HEK293 (cell line): ENCODE data around the gene PRDM5.

Experiments
- GFI1B ChIP-seq: fragments of 450-650 bp; formaldehyde crosslinking; IDR thresholded peaks from 2 replicates; pipeline ENCODE4 v1.5.1; 2016; ENCODE audit warnings: missing biosample characterization, missing genetic modification characterization
- YY1 ChIP-seq: fragments of 450-650 bp; formaldehyde crosslinking; IDR thresholded peaks from 2 replicates; pipeline ENCODE4 v1.5.1; 2018; ENCODE audit warnings: missing biosample characterization, missing genetic modification characterization
- ZBTB21 ChIP-seq: fragments of 450-650 bp; formaldehyde crosslinking; IDR thresholded peaks from 2 replicates; pipeline ENCODE4 v1.5.1; 2017; ENCODE audit warnings: missing biosample characterization, missing genetic modification characterization
- ZBTB7A ChIP-seq: fragments of 450-650 bp; formaldehyde crosslinking; IDR thresholded peaks from 2 replicates; pipeline ENCODE4 v1.5.1; 2016; ENCODE audit warnings: low read depth, missing biosample characterization, missing genetic modification characterization
- ZNF174 ChIP-seq: fragments of 450-650 bp; formaldehyde crosslinking; IDR thresholded peaks from 2 replicates; pipeline ENCODE4 v1.5.0; 2017; ENCODE audit warnings: missing biosample characterization, mild to moderate bottlenecking, missing genetic modification characterization
- ZNF777 ChIP-seq: fragments of 450-650 bp; formaldehyde crosslinking; IDR thresholded peaks from 2 replicates; pipeline ENCODE4 v1.5.1; 2017; ENCODE audit warnings: missing biosample characterization, missing genetic modification characterization, borderline replicate concordance
- TF ChIP-seq, protein P1 (sequence below): fragments of 450-650 bp; formaldehyde crosslinking; IDR thresholded peaks from 2 replicates; pipeline ENCODE4 v1.5.1; 2016; ENCODE audit warnings: missing biosample characterization, missing genetic modification characterization

DNA sequence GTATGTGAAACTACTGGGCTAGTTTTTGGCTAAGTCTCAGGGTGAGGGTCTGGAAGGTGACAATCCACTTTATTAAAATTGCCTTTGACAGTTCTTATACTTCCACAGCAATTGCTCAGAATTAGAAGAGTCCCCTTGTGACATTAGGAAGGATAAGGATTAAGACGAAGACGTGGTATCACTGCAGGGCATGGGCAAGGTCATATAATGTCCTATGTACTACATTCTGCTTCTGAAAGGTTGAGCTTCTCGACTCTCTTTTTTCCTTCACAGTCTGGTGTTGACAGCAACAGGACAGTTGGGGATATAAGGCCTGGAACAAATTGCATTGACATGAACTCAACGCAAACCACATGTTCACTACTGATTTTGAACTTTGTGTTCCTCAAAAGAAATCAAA lies 40.9 kb upstream of the PRDM5 start:
- TF ChIP-seq ZBTB21 (tag by site-specific recombination): no peak
- TF ChIP-seq ZBTB7A (tag by site-specific recombination): no peak
- TF ChIP-seq, protein P1, sequence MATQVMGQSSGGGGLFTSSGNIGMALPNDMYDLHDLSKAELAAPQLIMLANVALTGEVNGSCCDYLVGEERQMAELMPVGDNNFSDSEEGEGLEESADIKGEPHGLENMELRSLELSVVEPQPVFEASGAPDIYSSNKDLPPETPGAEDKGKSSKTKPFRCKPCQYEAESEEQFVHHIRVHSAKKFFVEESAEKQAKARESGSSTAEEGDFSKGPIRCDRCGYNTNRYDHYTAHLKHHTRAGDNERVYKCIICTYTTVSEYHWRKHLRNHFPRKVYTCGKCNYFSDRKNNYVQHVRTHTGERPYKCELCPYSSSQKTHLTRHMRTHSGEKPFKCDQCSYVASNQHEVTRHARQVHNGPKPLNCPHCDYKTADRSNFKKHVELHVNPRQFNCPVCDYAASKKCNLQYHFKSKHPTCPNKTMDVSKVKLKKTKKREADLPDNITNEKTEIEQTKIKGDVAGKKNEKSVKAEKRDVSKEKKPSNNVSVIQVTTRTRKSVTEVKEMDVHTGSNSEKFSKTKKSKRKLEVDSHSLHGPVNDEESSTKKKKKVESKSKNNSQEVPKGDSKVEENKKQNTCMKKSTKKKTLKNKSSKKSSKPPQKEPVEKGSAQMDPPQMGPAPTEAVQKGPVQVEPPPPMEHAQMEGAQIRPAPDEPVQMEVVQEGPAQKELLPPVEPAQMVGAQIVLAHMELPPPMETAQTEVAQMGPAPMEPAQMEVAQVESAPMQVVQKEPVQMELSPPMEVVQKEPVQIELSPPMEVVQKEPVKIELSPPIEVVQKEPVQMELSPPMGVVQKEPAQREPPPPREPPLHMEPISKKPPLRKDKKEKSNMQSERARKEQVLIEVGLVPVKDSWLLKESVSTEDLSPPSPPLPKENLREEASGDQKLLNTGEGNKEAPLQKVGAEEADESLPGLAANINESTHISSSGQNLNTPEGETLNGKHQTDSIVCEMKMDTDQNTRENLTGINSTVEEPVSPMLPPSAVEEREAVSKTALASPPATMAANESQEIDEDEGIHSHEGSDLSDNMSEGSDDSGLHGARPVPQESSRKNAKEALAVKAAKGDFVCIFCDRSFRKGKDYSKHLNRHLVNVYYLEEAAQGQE: no peak
- TF ChIP-seq YY1: no peak
- no peak for TF ChIP-seq ZNF777 (tag by site-specific recombination)
- no peak for TF ChIP-seq GFI1B
- no peak for TF ChIP-seq ZNF174
